LNCaP clone FGC (cell line): Measurements from ENCODE around the gene MBNL1.

ENCODE experiments used
- DNase-seq: peaks from one replicate; pipeline ENCODE4 v3.0.0-alpha.2; 2011; ENCODE audit warnings: low read depth
- H3K4me3 ChIP-seq: 2 replicates; pipeline ENCODE4 v1.5.1; 2011; ENCODE audit warnings: mild to moderate bottlenecking, low read depth, low read length, control low read depth
- TF ChIP-seq, protein P1 (sequence below): IDR thresholded peaks from 2 replicates; pipeline ENCODE4 v1.5.1; 2012; ENCODE audit warnings: mild to moderate bottlenecking; ENCODE audit not compliant: control insufficient read depth, insufficient read depth; ENCODE audit errors: extremely low read depth

MBNL1 gene

DNA sequence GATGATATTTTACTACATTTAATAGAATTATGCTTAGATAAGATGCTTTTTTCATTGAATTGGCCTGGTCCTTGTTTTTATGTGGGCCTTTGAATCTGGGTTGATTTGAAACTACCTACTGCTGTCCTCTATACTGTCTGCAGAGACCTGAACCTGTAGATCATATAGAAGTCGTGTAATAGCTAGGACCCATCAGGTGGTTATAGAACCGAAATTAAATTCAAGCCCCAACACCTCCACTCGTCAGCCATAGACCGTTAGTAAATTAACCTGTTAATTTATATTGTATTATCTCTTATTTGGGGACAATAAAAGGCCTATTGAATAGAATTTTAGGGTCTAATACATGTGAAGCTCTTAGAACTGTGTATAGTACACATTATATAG is 108.4 kb downstream of the MBNL1 start:
- TF ChIP-seq, protein P1, sequence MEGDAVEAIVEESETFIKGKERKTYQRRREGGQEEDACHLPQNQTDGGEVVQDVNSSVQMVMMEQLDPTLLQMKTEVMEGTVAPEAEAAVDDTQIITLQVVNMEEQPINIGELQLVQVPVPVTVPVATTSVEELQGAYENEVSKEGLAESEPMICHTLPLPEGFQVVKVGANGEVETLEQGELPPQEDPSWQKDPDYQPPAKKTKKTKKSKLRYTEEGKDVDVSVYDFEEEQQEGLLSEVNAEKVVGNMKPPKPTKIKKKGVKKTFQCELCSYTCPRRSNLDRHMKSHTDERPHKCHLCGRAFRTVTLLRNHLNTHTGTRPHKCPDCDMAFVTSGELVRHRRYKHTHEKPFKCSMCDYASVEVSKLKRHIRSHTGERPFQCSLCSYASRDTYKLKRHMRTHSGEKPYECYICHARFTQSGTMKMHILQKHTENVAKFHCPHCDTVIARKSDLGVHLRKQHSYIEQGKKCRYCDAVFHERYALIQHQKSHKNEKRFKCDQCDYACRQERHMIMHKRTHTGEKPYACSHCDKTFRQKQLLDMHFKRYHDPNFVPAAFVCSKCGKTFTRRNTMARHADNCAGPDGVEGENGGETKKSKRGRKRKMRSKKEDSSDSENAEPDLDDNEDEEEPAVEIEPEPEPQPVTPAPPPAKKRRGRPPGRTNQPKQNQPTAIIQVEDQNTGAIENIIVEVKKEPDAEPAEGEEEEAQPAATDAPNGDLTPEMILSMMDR, result no peak
- no peak for DNase-seq
- no peak overlapping the region for H3K4me3 ChIP-seq

DNA sequence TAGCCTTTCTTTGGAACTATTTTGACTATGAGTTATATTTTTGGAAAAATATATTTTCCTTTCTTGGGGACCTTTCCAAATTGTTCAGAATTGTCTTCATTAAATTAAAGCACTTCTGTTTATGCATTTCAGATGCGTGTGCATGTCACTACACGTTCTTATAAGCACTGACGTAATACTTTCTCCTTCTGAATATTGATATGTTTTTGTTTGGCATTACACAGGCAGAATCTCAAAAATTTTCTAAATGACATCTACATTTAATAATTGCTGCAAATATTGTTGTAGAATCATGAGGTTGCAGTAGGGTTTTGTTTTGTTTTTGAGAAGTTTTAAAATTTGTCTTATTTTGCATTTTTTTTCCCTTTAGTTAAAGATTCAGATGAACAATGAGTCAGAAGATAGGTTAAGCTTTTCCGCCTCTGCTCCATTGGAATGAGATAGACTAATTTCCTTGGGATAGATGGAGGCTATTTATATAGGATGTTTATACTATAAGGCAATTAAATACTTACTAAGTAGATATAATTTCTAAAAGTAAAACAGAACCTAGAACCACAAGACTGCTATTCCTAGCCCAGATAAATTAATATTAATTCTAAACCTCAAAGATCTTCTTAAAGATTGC is 110.8 kb downstream of the MBNL1 start:
- no peak overlapping the region for H3K4me3 ChIP-seq
- TF ChIP-seq, protein P1, result no peak
- DNase-seq, result no peak

DNA sequence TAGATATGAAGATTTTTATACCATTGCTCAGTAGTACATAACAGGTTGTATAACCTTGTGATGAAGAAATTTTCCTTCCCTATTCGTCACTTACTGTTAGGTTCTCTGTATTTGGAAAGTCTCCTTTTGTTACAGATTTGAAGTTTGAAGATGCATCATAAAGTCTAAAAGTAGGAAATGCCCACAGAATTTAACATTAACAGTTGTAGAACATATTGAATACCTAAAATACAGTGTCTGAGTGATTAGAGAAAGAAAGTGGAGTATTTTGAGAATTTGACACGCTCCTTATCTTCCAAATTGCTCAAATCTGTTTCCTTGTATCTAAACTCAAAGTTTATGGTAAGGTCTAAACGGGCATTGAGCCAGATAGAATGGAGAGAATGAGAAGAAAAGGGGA is 111.3 kb downstream of the MBNL1 start:
- H3K4me3 ChIP-seq, result no peak overlapping the region
- TF ChIP-seq, protein P1, result no peak
- DNase-seq, result no peak

DNA sequence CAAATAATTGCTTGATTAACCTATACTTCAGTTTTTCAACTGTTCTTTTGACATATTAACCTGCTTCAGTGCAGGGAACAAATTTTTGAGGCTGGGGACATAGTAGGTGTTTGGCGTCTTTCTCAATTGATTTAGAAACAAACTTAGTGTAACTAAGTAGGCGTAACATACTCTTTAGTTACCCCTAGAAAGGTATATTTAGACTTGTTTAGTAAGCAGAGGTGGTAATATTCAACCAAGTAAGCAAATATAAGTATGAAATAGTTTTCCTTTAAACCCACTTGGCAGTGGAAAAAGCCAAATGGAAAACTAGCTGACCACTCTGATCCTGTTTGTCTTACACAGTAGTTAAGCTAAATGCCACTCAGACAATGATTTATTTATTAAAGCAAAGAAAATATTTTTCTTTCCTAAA is 113.2 kb downstream of the MBNL1 start:
- no peak overlapping the region for H3K4me3 ChIP-seq
- TF ChIP-seq, protein P1, result no peak
- DNase-seq, result no peak

DNA sequence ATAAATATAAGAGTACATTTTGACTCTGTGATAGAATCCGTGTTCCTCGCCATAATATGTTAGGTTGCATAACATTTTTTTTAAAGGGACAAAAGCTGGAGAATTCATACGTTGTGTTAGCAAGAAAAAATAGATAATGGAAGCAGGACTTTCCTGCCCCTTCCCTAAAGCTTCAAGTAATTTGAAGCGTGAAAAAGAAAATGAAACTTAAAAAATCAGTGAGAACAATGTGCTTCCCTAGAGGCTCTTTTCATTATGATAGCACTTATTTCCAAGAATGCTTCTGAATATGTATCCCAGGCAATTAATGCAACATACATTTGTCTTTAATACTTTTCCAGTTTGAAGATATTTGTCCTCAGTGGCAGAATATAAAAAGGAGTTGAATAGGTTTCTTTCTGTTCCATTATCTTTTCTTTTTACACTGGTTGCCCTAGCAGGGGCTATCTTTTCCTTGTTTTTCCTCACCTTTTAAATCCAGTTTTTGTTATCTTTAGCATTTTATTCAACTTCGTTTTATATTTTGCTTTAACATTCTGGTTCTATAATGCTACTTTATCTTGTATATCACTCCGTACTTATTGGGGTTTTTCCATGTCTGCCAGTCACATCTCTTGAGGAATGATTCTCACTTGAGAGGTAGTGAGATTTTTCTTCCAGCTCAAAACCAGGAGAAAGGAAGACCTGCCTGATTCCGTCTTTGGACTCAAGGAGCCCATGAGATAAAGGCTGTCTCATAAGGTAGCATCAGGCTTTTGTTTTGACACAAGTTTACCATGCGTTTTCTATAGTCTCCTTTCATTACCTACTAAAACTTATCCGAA is 113.8 kb downstream of the MBNL1 start:
- TF ChIP-seq, protein P1, result no peak
- no peak overlapping the region for H3K4me3 ChIP-seq
- DNase-seq, result no peak

DNA sequence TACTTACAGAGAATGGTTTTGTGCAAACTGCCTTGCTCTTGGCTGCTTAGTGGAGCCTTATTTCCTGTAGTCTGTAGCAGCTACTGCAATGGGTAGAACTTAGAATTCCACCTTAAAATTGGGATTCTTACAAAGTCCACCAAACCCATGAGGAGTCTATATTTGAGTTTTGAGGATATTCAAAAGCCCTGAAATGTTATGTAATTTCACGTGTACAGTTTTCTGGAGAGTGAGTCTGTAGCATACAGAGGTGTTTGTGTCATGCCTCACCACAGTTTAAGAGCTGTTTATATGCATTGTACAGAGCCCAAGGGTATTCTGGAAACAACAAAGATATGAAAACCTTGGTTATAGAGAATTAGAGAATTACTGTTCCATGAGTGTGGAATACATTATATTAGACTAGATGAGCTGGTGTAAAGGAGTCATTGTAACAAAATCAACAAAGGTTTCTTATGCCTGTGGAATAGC is 114.4 kb downstream of the MBNL1 start:
- DNase-seq, result no peak
- H3K4me3 ChIP-seq, result no peak overlapping the region
- TF ChIP-seq, protein P1, result no peak
